HL-60/S4 treated with retinoic acid at 250 ng/mL for 4 days and 3 days (cell line): ENCODE results near the gene ACTL9.
"Not testable (repeated sequence)": the region's sequence is repeated elsewhere in the genome, so short reads cannot be mapped to it uniquely, and the experiment has no call there.

ENCODE experiments used
- in situ Hi-C: fragments of 300-500 bp; cut with MboI; formaldehyde crosslinking; loops from 2 replicates; pipeline ENCODE4 v1.7.0; 2022; ENCODE audit warnings: low sequenced_read_pairs

The ACTL9 gene

GRCh38 chr19:8698433-8699063 lies at the start of gene ACTL9:
Gene ACTL9 (minus strand): TSS chr19:8698795. CDS start chr19:8698701, 94 bp downstream.
- in situ Hi-C loops = loop anchor here (10.0 kb wide), 1 partner anchor 84 kb away; the partner anchor contains the start of gene ADAMTS10

- in situ Hi-C loops = not testable (repeated sequence)
Observed at GRCh38 chr19:8739291-8740065, 40.9 kb upstream of the ACTL9 start.

- in situ Hi-C loops = no loop called here
Observed at GRCh38 chr19:8738377-8738776, 39.8 kb upstream of the ACTL9 start.

- in situ Hi-C loops = no loop called here
Observed at GRCh38 chr19:8731428-8732169, 33.0 kb upstream of the ACTL9 start.

- in situ Hi-C loops = no loop called here
Observed at GRCh38 chr19:8724276-8724675, 25.7 kb upstream of the ACTL9 start.

- in situ Hi-C loops = no loop called here
Observed at GRCh38 chr19:8722032-8722431, 23.4 kb upstream of the ACTL9 start.

- in situ Hi-C loops = no loop called here
Observed at GRCh38 chr19:8721334-8721733, 22.7 kb upstream of the ACTL9 start, which contains the start of gene OR2Z1. Gene OR2Z1 (plus strand): TSS chr19:8721634. CDS start chr19:8731029, 9,395 bp downstream.

GRCh38 chr19:8710337-8710736 lies 11.7 kb upstream of the ACTL9 start:
- in situ Hi-C loops = not testable (repeated sequence)

- in situ Hi-C loops = no loop called here
Observed at GRCh38 chr19:8705742-8706141, 7.1 kb upstream of the ACTL9 start.

- in situ Hi-C loops = not testable (repeated sequence)
Observed at GRCh38 chr19:8705304-8705703, 6.7 kb upstream of the ACTL9 start.

GRCh38 chr19:8703223-8703622 lies 4.6 kb upstream of the ACTL9 start:
- in situ Hi-C loops = no loop called here

GRCh38 chr19:8702350-8702749 lies 3.8 kb upstream of the ACTL9 start:
- in situ Hi-C loops = no loop called here

- in situ Hi-C loops = no loop called here
Observed at GRCh38 chr19:8700956-8701355, 2.4 kb upstream of the ACTL9 start.

GRCh38 chr19:8699908-8700307 lies 1.3 kb upstream of the ACTL9 start:
- in situ Hi-C loops = loop anchor here (10.0 kb wide), 1 partner anchor 85 kb away; the partner anchor contains the start of gene ADAMTS10

- in situ Hi-C loops = loop anchor here (10.0 kb wide), 1 partner anchor 83 kb away; the partner anchor contains the start of gene ADAMTS10
Observed at GRCh38 chr19:8697671-8698432, 743 bp downstream of the ACTL9 start.

- in situ Hi-C loops = loop anchor here (10.0 kb wide), 1 partner anchor 82 kb away; the partner anchor contains the start of gene ADAMTS10
Observed at GRCh38 chr19:8696993-8697392, 1.6 kb downstream of the ACTL9 start.

GRCh38 chr19:8695911-8696310 lies 2.7 kb downstream of the ACTL9 start:
- in situ Hi-C loops = loop anchor here (10.0 kb wide), 1 partner anchor 81 kb away; the partner anchor contains the start of gene ADAMTS10

- in situ Hi-C loops = loop anchor here (10.0 kb wide), 1 partner anchor 81 kb away; the partner anchor contains the start of gene ADAMTS10
Observed at GRCh38 chr19:8695501-8695900, 3.1 kb downstream of the ACTL9 start.

- in situ Hi-C loops = loop anchor here (5.0 to 10.0 kb wide), 2 partner anchors 39 to 76 kb away; partner anchors contain the start of gene ADAMTS10
Observed at GRCh38 chr19:8690753-8691539, 7.6 kb downstream of the ACTL9 start.
